ENCODE measurements around the gene CRYGC.

The CRYGC gene

GRCh38 chr2:208092093-208092832, 37.4 kb downstream of the CRYGC start:
- DNase-seq = no peak

DNA sequence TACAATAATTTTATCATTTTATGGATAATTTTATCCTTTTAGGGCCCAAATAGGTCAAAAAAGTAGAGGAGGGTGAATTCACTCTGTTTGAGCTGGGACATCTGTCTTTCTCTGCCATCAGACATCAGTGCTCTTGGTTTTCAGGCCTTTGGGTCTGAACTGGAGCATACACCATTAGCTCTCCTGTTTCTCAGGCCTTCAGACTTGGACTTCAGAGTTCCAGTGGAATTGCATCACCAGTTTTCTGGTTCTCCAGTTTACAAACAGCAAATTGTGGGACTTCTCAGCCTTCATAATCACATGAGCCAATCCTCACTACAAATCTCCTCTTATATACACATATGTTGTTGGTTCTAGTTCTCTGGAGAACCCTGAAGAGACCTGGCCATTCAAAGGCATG, 39.2 kb downstream of the CRYGC start:
- DNase-seq = no peak

DNA sequence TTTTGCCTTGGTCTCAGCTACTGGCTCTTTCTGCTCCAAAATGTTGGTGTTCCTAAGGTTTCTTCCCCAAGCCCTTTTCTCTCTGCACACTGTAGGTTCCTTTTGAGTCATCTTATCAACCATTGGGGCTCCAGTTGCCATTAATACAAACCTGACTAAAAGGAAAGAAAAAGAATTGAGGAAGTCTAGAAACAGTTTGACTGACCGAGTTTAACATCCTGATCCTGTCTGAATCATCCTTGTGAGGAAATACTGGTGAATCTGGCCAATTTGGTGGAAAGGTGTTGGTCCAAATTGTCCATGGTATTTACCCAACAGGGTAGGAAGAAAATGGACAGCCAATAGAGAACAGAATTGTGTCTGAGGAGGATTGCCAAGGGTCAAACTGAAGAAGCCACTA, 43.6 kb downstream of the CRYGC start:
- DNase-seq = no peak

DNA sequence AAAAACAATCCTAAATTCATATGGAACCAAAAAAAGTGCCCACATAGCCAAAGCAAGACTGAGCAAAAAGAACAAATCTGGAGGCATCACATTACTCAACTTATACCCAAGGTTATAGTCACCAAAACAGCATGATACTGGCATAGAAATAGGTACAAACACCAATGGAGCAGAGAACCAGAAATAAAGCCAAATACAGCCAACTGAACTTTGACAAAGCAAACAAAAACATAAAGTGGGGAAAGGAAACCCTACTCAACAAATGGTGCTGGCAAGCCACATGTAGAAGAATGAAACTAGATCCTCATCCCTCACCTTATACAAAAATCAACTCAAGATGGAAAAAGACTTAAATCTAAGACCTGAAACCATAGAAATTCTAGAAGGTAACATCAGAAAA, 45.8 kb downstream of the CRYGC start:
- DNase-seq = no peak

Measured in activated CD4-positive, alpha-beta T cell treated with anti-CD3 and anti-CD28 coated beads, Interleukin-2, Interleukin-6, amounts not matched to agents 100 ng/mL and 50 ng/mL, durations not matched to agents 16 hours and 8 hours (primary cell).